Measurements from ENCODE around the gene PPP1R3E. TPM values are rescaled to one million over a fixed set of nuclear protein-coding genes. Genes with fewer than 3 reads are reported as not detected.

PPP1R3E gene
- total RNA-seq, 4 donors from 2014 or later, result 5.4 to 6.3 (median 5.5) TPM

- intact Hi-C loops (cut with DNase I), result no loop called here
- Histone ChIP-seq H3K36me3 (peaks cover 0 to 12% (median 5%) of the 10 kb centered on the region in 4 donors), H3K4me1 (peaks cover 9 to 14% (median 13%) of the 10 kb centered on the region in 4 donors), H3K4me3 (no peak overlapping the region), H3K27ac (replicated peaks in 1 of 4) (no peak overlapping the region), H3K9me3 (no peaks in the 10 kb centered on the region), H3K27me3 (no peaks in the 10 kb centered on the region)
- DNase-seq (ENCODE audit: extremely low spot score), result no peak
- no peak for TF ChIP-seq EP300 (IDR thresholded peaks at IDR 0.05)
- TF ChIP-seq CTCF (IDR thresholded peaks at IDR 0.05), result no peak
- no peak for TF ChIP-seq POLR2A (IDR thresholded peaks at IDR 0.05; ENCODE audit: low read depth)
- no peak for TF ChIP-seq POLR2AphosphoS5 (IDR thresholded peaks at IDR 0.05)
- WGBS, result 96% methylated on average over 11 of the region's 19 CpGs
Observed at GRCh38 chr14:23347406-23348296, 45.0 kb upstream of the PPP1R3E start.

GRCh38 chr14:23346693-23347405 is 44.2 kb upstream of the PPP1R3E start:
- intact Hi-C loops (cut with DNase I), result no loop called here
- Histone ChIP-seq H3K36me3 (peaks cover 0 to 12% (median 5%) of the 10 kb centered on the region in 4 donors), H3K4me3 (no peak overlapping the region), H3K9me3 (no peaks in the 10 kb centered on the region), H3K27me3 (no peaks in the 10 kb centered on the region), H3K4me1 (peaks cover 5 to 6% (median 6%) of the 10 kb centered on the region in 4 donors), H3K27ac (replicated peaks in 1 of 4) (no peak overlapping the region)
- TF ChIP-seq EP300 (IDR thresholded peaks at IDR 0.05) (no peak), CTCF (IDR thresholded peaks at IDR 0.05) (no peak), POLR2AphosphoS5 (IDR thresholded peaks at IDR 0.05) (no peak), POLR2A (IDR thresholded peaks at IDR 0.05; ENCODE audit: low read depth) (no peak)
- no peak for DNase-seq (ENCODE audit: extremely low spot score)
- 78% methylated on average over 8 of the region's 27 CpGs for WGBS

GRCh38 chr14:23345987-23346692 is 43.5 kb upstream of the PPP1R3E start:
- WGBS, result 81% methylated on average over 11 of the region's 13 CpGs

More at GRCh38 chr14:23345987-23346692, 43.5 kb upstream of the PPP1R3E start:
- TF ChIP-seq POLR2AphosphoS5 (IDR thresholded peaks at IDR 0.05) (no peak), CTCF (IDR thresholded peaks at IDR 0.05) (no peak), POLR2A (IDR thresholded peaks at IDR 0.05; ENCODE audit: low read depth) (no peak), EP300 (IDR thresholded peaks at IDR 0.05) (no peak)
- H3K27me3 ChIP-seq, result no peaks in the 10 kb centered on the region
- intact Hi-C loops (cut with DNase I), result no loop called here
- no peak overlapping the region for H3K27ac ChIP-seq (replicated peaks in 1 of 4)
- H3K9me3 ChIP-seq, result no peaks in the 10 kb centered on the region
- peaks cover 0 to 12% (median 5%) of the 10 kb centered on the region in 4 donors for H3K36me3 ChIP-seq
- DNase-seq (ENCODE audit: extremely low spot score), result no peak
- H3K4me1 ChIP-seq, result peaks cover 0 to 3% (median 0%) of the 10 kb centered on the region in 4 donors
- no peak overlapping the region for H3K4me3 ChIP-seq
